Measurements from ENCODE around the gene PHF21A.
A peak's percentile ranks its signal among the peaks of the same experiment; 100 is the strongest.

- TF ChIP-seq, protein P1, sequence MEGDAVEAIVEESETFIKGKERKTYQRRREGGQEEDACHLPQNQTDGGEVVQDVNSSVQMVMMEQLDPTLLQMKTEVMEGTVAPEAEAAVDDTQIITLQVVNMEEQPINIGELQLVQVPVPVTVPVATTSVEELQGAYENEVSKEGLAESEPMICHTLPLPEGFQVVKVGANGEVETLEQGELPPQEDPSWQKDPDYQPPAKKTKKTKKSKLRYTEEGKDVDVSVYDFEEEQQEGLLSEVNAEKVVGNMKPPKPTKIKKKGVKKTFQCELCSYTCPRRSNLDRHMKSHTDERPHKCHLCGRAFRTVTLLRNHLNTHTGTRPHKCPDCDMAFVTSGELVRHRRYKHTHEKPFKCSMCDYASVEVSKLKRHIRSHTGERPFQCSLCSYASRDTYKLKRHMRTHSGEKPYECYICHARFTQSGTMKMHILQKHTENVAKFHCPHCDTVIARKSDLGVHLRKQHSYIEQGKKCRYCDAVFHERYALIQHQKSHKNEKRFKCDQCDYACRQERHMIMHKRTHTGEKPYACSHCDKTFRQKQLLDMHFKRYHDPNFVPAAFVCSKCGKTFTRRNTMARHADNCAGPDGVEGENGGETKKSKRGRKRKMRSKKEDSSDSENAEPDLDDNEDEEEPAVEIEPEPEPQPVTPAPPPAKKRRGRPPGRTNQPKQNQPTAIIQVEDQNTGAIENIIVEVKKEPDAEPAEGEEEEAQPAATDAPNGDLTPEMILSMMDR (IDR thresholded peaks at IDR 0.05; ENCODE audit: insufficient read depth, low read length, poor library complexity, severe bottlenecking): peak; percentile 93
- no peak for TF ChIP-seq EZH2phosphoT487 (conservative IDR thresholded peaks at IDR 0.05; ENCODE audit: low read length)
Measured at GRCh38 chr11:45964911-45965389, 156.3 kb downstream of the PHF21A start.
